ENCODE data around the gene TBCA. TPM values are rescaled to one million over a fixed set of nuclear protein-coding genes. Genes with fewer than 3 reads are reported as not detected.

The TBCA gene
- total RNA-seq (2022; extraction: Qiagen RNA extraction; ENCODE audit: low read depth): 283 to 429 TPM (median 298 TPM) in 5 replicates

GRCh38 chr5:77775790-77776553, at the start of gene TBCA:
TBCA (minus strand) TSS chr5:77776339; CDS start chr5:77776257, 82 bp downstream.

Other genes with a start within 250 kb of the TBCA start
- 0.07 to 0.16 TPM (median 0.11 TPM) in 5 replicates for gene OTP, start 137.6 kb downstream of the TBCA start, total RNA-seq (2022; extraction: Qiagen RNA extraction; ENCODE audit: low read depth)